SK-N-SH treated with all-trans-retinoic acid at 6 μM for 48 hours (cell line): ENCODE data around the gene NACAD.

Source experiments
- ATAC-seq: fragments of 200-7000 bp; cut with Tn5 transposase; 3 replicates; pipeline ENCODE4 v1.9.1; 2020; ENCODE audit warnings: mild to moderate bottlenecking, moderate library complexity
- ARNTL ChIP-seq: fragments of 450-650 bp; formaldehyde crosslinking; IDR thresholded peaks from 2 replicates; pipeline ENCODE4 v1.5.0; 2020; ENCODE audit warnings: low read depth, mild to moderate bottlenecking, moderate library complexity, borderline replicate concordance
- BACH2 ChIP-seq: fragments of 250-450 bp; sonication (Bioruptor Pico); IDR thresholded peaks from 2 replicates; pipeline ENCODE4 v1.9.0; 2021; ENCODE audit warnings: mild to moderate bottlenecking, borderline replicate concordance
- CREB5 ChIP-seq: fragments of 250-450 bp; sonication (Bioruptor Pico); IDR thresholded peaks from 2 replicates; pipeline ENCODE4 v1.5.1; 2020; ENCODE audit warnings: low read depth, mild to moderate bottlenecking, moderate library complexity
- CSDC2 ChIP-seq: fragments of 250-450 bp; sonication (Bioruptor Pico); IDR thresholded peaks from 2 replicates; pipeline ENCODE4 v1.5.0; 2020; ENCODE audit warnings: mild to moderate bottlenecking, moderate library complexity
- ESRRG ChIP-seq: fragments of 250-450 bp; sonication (Bioruptor Pico); IDR thresholded peaks from 2 replicates; pipeline ENCODE4 v1.6.1; 2021; ENCODE audit warnings: mild to moderate bottlenecking
- GLIS3 ChIP-seq: fragments of 250-450 bp; sonication (Bioruptor Pico); IDR thresholded peaks from 2 replicates; pipeline ENCODE4 v1.5.0; 2020; ENCODE audit warnings: mild to moderate bottlenecking, moderate library complexity
- ISL1 ChIP-seq: fragments of 250-450 bp; sonication (Bioruptor Pico); IDR thresholded peaks from 2 replicates; pipeline ENCODE4 v2.1.2; 2022; ENCODE audit warnings: mild to moderate bottlenecking, moderate library complexity
- OSR1 ChIP-seq: fragments of 250-450 bp; sonication (Bioruptor Pico); IDR thresholded peaks from 2 replicates; pipeline ENCODE4 v1.8.0; 2022; ENCODE audit warnings: moderate library complexity, mild to moderate bottlenecking, inconsistent platforms
- PATZ1 ChIP-seq: fragments of 250-450 bp; sonication (Bioruptor Pico); IDR thresholded peaks from 2 replicates; pipeline ENCODE4 v1.8.0; 2020; ENCODE audit warnings: mild to moderate bottlenecking, moderate library complexity, borderline replicate concordance
- POU6F1 ChIP-seq: fragments of 250-450 bp; sonication (Bioruptor Pico); IDR thresholded peaks from 2 replicates; pipeline ENCODE4 v1.8.0; 2021; ENCODE audit warnings: low read depth, mild to moderate bottlenecking, moderate library complexity, borderline replicate concordance
- PPARA ChIP-seq: fragments of 250-450 bp; sonication (Bioruptor Pico); IDR thresholded peaks from 2 replicates; pipeline ENCODE4 v1.5.0; 2020; ENCODE audit warnings: mild to moderate bottlenecking, borderline replicate concordance
- SNAI2 ChIP-seq: fragments of 250-450 bp; sonication (Bioruptor Pico); IDR thresholded peaks from 2 replicates; pipeline ENCODE4 v1.5.0; 2020; ENCODE audit warnings: mild to moderate bottlenecking, moderate library complexity
- TOX ChIP-seq: fragments of 250-450 bp; sonication (Bioruptor Pico); IDR thresholded peaks from 2 replicates; pipeline ENCODE4 v1.8.0; 2021; ENCODE audit warnings: mild to moderate bottlenecking, moderate library complexity, borderline replicate concordance
- ZC3H10 ChIP-seq: fragments of 250-450 bp; sonication (Bioruptor Pico); IDR thresholded peaks from 2 replicates; pipeline ENCODE4 v1.5.1; 2021; ENCODE audit warnings: mild to moderate bottlenecking, moderate library complexity
- ZFP3 ChIP-seq: fragments of 250-450 bp; sonication (Bioruptor Pico); IDR thresholded peaks from 2 replicates; pipeline ENCODE4 v1.5.0; 2020; ENCODE audit warnings: mild to moderate bottlenecking, moderate library complexity
- ZFP30 ChIP-seq: fragments of 450-650 bp; formaldehyde crosslinking; IDR thresholded peaks from 2 replicates; pipeline ENCODE4 v1.5.0; 2022; ENCODE audit warnings: mild to moderate bottlenecking, moderate library complexity
- ZNF565 ChIP-seq: fragments of 450-650 bp; formaldehyde crosslinking; conservative IDR thresholded peaks from 2 replicates; pipeline ENCODE4 v1.5.0; 2020; ENCODE audit warnings: low read depth, mild to moderate bottlenecking, moderate library complexity
- ZNF70 ChIP-seq: fragments of 450-650 bp; formaldehyde crosslinking; IDR thresholded peaks from 2 replicates; pipeline ENCODE4 v1.5.0; 2020; ENCODE audit warnings: mild to moderate bottlenecking, moderate library complexity
- ZNF8 ChIP-seq: fragments of 450-650 bp; formaldehyde crosslinking; IDR thresholded peaks from 2 replicates; pipeline ENCODE4 v1.5.0; 2020; ENCODE audit warnings: mild to moderate bottlenecking, moderate library complexity
- TF ChIP-seq, protein P1 (sequence below): fragments of 250-450 bp; sonication (Bioruptor Pico); IDR thresholded peaks from 2 replicates; pipeline ENCODE4 v1.5.1; 2021; ENCODE audit warnings: mild to moderate bottlenecking, moderate library complexity

Gene NACAD

DNA sequence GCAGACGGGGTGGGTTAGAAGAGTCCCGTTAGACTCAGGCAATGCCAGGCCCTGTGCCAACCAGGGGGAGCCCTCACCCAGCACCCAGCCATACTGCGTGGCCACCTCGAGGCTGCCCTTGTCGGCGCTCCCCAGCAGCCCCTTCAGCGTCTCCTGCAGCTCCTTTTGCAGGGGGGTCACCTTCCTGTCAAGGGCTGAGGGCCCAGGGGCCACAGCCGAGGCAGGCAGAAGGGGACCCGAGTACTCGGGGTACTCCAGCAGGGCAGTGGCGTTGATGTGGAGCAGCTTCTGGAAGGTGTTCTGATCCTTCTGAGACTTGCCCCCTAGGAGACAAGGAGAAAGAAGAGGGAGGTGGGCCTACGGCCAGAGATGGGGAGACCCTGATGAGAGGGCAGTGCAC is 13.0 kb upstream of the NACAD start:
- ATAC-seq, result no peak
- TF ChIP-seq ZNF70 (CRISPR knock-in tag) (no peak), ZNF8 (no peak), TOX (no peak), CREB5 (CRISPR knock-in tag) (no peak), ZC3H10 (CRISPR knock-in tag) (no peak), CSDC2 (no peak), PATZ1 (no peak), ZNF565 (CRISPR knock-in tag) (no peak), SNAI2 (CRISPR knock-in tag) (no peak)
- TF ChIP-seq, protein P1, sequence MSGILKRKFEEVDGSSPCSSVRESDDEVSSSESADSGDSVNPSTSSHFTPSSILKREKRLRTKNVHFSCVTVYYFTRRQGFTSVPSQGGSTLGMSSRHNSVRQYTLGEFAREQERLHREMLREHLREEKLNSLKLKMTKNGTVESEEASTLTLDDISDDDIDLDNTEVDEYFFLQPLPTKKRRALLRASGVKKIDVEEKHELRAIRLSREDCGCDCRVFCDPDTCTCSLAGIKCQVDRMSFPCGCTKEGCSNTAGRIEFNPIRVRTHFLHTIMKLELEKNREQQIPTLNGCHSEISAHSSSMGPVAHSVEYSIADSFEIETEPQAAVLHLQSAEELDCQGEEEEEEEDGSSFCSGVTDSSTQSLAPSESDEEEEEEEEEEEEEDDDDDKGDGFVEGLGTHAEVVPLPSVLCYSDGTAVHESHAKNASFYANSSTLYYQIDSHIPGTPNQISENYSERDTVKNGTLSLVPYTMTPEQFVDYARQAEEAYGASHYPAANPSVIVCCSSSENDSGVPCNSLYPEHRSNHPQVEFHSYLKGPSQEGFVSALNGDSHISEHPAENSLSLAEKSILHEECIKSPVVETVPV (CRISPR knock-in tag), result no peak

- TF ChIP-seq CSDC2, result no peak
- TF ChIP-seq ZC3H10 (CRISPR knock-in tag), result no peak
- no peak for TF ChIP-seq ZFP30 (CRISPR knock-in tag)
- no peak for TF ChIP-seq ZFP3 (CRISPR knock-in tag)
- no peak for TF ChIP-seq PATZ1
- no peak for TF ChIP-seq CREB5 (CRISPR knock-in tag)
- no peak for TF ChIP-seq PPARA
- no peak for TF ChIP-seq GLIS3 (CRISPR knock-in tag)
- no peak for TF ChIP-seq ISL1 (CRISPR knock-in tag)
- TF ChIP-seq, all 23 proteins: peak for 0
Observed at GRCh38 chr7:45100761-45101480, 12.2 kb upstream of the NACAD start.

DNA sequence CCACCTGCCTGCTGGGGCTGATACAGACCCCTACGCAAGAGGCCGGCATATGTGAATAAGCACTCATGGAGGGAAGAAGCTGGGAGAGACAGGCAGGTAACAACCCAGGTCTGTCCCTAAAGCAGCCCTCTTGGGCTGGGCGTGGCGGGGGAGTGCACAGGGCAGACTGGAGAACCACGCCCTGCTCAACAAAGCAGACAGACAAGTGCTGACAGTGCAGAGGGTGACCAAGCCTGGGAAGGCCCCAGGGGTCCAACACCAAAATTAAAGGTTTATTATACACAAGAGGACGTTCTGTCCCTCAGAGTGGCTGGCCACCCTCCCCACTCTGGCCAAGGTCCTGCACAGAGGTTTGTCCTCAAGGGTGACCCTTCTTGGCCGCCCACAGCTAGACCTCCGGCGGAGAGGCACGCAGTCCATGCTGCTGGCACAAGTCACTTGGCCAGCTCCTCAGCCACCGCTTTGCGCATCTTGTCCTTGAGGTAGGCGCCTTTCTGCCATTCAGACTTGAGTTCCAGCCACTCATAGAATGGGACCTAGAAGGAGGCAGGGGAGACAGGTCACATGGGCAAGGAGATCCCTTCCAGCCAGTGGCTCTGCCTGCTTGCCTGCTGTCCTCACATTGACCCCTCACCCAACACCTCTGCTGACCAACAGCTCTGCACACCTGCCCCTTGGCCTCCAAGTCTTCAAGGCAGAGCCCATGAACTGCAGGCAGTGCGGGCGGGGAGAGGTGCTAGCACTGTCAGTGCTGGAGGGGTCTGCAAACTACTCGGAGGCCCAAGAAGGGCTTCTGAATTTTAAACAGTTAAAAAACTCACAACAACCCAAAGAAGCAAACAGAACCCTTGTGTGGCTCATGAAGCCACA is 11.4 kb upstream of the NACAD start:
- ATAC-seq, result no peak; the same call in 2 of the 3 replicates

More at GRCh38 chr7:45100761-45101480, 12.2 kb upstream of the NACAD start:
- ATAC-seq, result no peak

More for the DNA sequence above, 11.4 kb upstream of the NACAD start:
- no peak for TF ChIP-seq ARNTL (CRISPR knock-in tag)
- TF ChIP-seq POU6F1 (CRISPR knock-in tag), result no peak
- TF ChIP-seq ESRRG (CRISPR knock-in tag), result no peak
- TF ChIP-seq ZNF8, result no peak
- no peak for TF ChIP-seq PATZ1
- TF ChIP-seq ZFP30 (CRISPR knock-in tag), result no peak
- no peak for TF ChIP-seq ISL1 (CRISPR knock-in tag)
- TF ChIP-seq, protein P1 (CRISPR knock-in tag), result no peak
- no peak for TF ChIP-seq OSR1 (CRISPR knock-in tag)
- no peak for TF ChIP-seq PPARA
- TF ChIP-seq BACH2 (CRISPR knock-in tag), result no peak
